ENCODE measurements around the gene DDX56. TPM values are rescaled to one million over a fixed set of nuclear protein-coding genes. Genes with fewer than 3 reads are reported as not detected.
"Not testable (repeated sequence)": the region's sequence is repeated elsewhere in the genome, so short reads cannot be mapped to it uniquely, and the experiment has no call there.

Gene DDX56
- total RNA-seq, 2 experiments from 2014 or later = 97.4 to 102 TPM

GRCh38 chr7:44565795-44566559 lies 7.7 kb downstream of the DDX56 start:
- H3K4me1 Mint-ChIP-seq = no peaks in the 10 kb centered on the region
- H3K27ac Mint-ChIP-seq = peak overlapping the region; percentile 41
- no peak for DNase-seq
- no peak overlapping the region for H3K4me3 Mint-ChIP-seq
- peak; percentile 41 for ATAC-seq
- H3K36me3 Mint-ChIP-seq = peaks cover 39% of the 10 kb centered on the region
- CTCF ChIA-PET = interaction anchor here (0.8 to 3.9 kb wide), 41 partner anchors 8 to 626 kb away, joined by 3 to 37 read pairs (median 4); partner anchors contain the start of genes DDX56, NUDCD3, OGDH and POLD2
- H3K9me3 Mint-ChIP-seq (ENCODE audit: low read depth) = no peaks in the 10 kb centered on the region
- no peaks in the 10 kb centered on the region for H3K27me3 Mint-ChIP-seq

- Mint-ChIP-seq H3K9me3 (ENCODE audit: low read depth) (no peaks in the 10 kb centered on the region), H3K36me3 (peaks cover 34% of the 10 kb centered on the region), H3K27me3 (no peaks in the 10 kb centered on the region), H3K4me1 (no peaks in the 10 kb centered on the region), H3K4me3 (no peak overlapping the region), H3K27ac (peak overlapping the region; percentile 41)
- ATAC-seq (peak; percentile 91), DNase-seq (peak; percentile 73)
- CTCF ChIA-PET = interaction anchor here (0.7 to 3.9 kb wide), 42 partner anchors 9 to 625 kb away, joined by 3 to 37 read pairs (median 4); partner anchors contain the start of genes DDX56, NUDCD3, OGDH and POLD2
Measured at GRCh38 chr7:44565097-44565794, 8.5 kb downstream of the DDX56 start.

- Mint-ChIP-seq H3K27me3 (no peaks in the 10 kb centered on the region), H3K4me1 (no peaks in the 10 kb centered on the region), H3K9me3 (ENCODE audit: low read depth) (no peaks in the 10 kb centered on the region), H3K36me3 (peaks cover 30% of the 10 kb centered on the region), H3K27ac (peak overlapping the region; percentile 30), H3K4me3 (no peak overlapping the region)
- no peak for DNase-seq
- CTCF ChIA-PET = interaction anchor here (0.9 to 3.9 kb wide), 28 partner anchors 8 to 483 kb away, joined by 3 to 37 read pairs (median 4); partner anchors contain the start of genes DDX56, NUDCD3, OGDH and POLD2
- ATAC-seq = no peak
Measured at GRCh38 chr7:44564606-44565005, 9.1 kb downstream of the DDX56 start.

GRCh38 chr7:44563171-44563679 lies 10.5 kb downstream of the DDX56 start:
- DNase-seq = no peak
- no peaks in the 10 kb centered on the region for H3K27me3 Mint-ChIP-seq
- no peaks in the 10 kb centered on the region for H3K9me3 Mint-ChIP-seq (ENCODE audit: low read depth)
- H3K4me1 Mint-ChIP-seq = no peaks in the 10 kb centered on the region
- CTCF ChIA-PET = interaction anchor here (1.5 to 3.9 kb wide), 2 partner anchors 281 to 322 kb away, joined by 3 to 37 read pairs; no protein-coding TSS in a partner anchor
- H3K36me3 Mint-ChIP-seq = peaks cover 18% of the 10 kb centered on the region
- H3K4me3 Mint-ChIP-seq = no peak overlapping the region
- H3K27ac Mint-ChIP-seq = no peak overlapping the region
- no peak for ATAC-seq

GRCh38 chr7:44562622-44562962 lies 11.1 kb downstream of the DDX56 start:
- H3K4me3 Mint-ChIP-seq; ATAC-seq; H3K27me3 Mint-ChIP-seq; H3K4me1 Mint-ChIP-seq; DNase-seq; H3K27ac Mint-ChIP-seq; H3K9me3 Mint-ChIP-seq (ENCODE audit: low read depth): not testable (repeated sequence)
- H3K36me3 Mint-ChIP-seq = peaks cover 14% of the 10 kb centered on the region
- CTCF ChIA-PET = interaction anchor here (1.2 kb wide), 1 partner anchor 87 kb away, joined by 3 read pairs; no protein-coding TSS in a partner anchor

- no peak overlapping the region for H3K27ac Mint-ChIP-seq
- H3K36me3 Mint-ChIP-seq = peaks cover 12% of the 10 kb centered on the region
- ATAC-seq (no peak), DNase-seq (no peak)
- H3K4me1 Mint-ChIP-seq = no peaks in the 10 kb centered on the region
- H3K4me3 Mint-ChIP-seq = no peak overlapping the region
- CTCF ChIA-PET = interaction anchor here (1.2 kb wide), 1 partner anchor 87 kb away, joined by 3 read pairs; no protein-coding TSS in a partner anchor
- H3K9me3 Mint-ChIP-seq (ENCODE audit: low read depth) = no peaks in the 10 kb centered on the region
- H3K27me3 Mint-ChIP-seq = no peaks in the 10 kb centered on the region
Measured at GRCh38 chr7:44561962-44562621, 11.6 kb downstream of the DDX56 start.

- Mint-ChIP-seq H3K36me3 (peaks cover 8% of the 10 kb centered on the region), H3K9me3 (ENCODE audit: low read depth) (no peaks in the 10 kb centered on the region), H3K4me1 (no peaks in the 10 kb centered on the region), H3K27ac (no peak overlapping the region), H3K4me3 (no peak overlapping the region), H3K27me3 (no peaks in the 10 kb centered on the region)
- CTCF ChIA-PET = interaction anchor here (1.0 to 1.2 kb wide), 2 partner anchors 86 to 295 kb away, joined by 3 read pairs; no protein-coding TSS in a partner anchor
- no peak for DNase-seq
- ATAC-seq = no peak
Measured at GRCh38 chr7:44561481-44561880, 12.2 kb downstream of the DDX56 start.

GRCh38 chr7:44559485-44559884 lies 14.2 kb downstream of the DDX56 start:
- H3K36me3 Mint-ChIP-seq = peaks cover under 1% of the 10 kb centered on the region
- no peak overlapping the region for H3K27ac Mint-ChIP-seq
- DNase-seq = no peak
- CTCF ChIA-PET = interaction anchor here (1.2 kb wide), 1 partner anchor 319 kb away, joined by 3 read pairs; no protein-coding TSS in a partner anchor
- no peak for ATAC-seq
- H3K4me1 Mint-ChIP-seq = no peaks in the 10 kb centered on the region
- H3K4me3 Mint-ChIP-seq = no peak overlapping the region
- no peaks in the 10 kb centered on the region for H3K9me3 Mint-ChIP-seq (ENCODE audit: low read depth)
- H3K27me3 Mint-ChIP-seq = peaks cover 4% of the 10 kb centered on the region

GRCh38 chr7:44557485-44557884 lies 16.2 kb downstream of the DDX56 start:
- CTCF ChIA-PET = interaction anchor here (1.7 kb wide), 1 partner anchor 8 kb away, joined by 9 read pairs; no protein-coding TSS in a partner anchor

GRCh38 chr7:44555350-44555749 lies 18.4 kb downstream of the DDX56 start:
- ATAC-seq (no peak), DNase-seq (no peak)
- no peak overlapping the region for H3K27ac Mint-ChIP-seq
- H3K4me3 Mint-ChIP-seq = no peak overlapping the region
- no peaks in the 10 kb centered on the region for H3K9me3 Mint-ChIP-seq (ENCODE audit: low read depth)
- H3K4me1 Mint-ChIP-seq = no peaks in the 10 kb centered on the region
- H3K27me3 Mint-ChIP-seq = peaks cover 10% of the 10 kb centered on the region
- CTCF ChIA-PET = no interaction called here
- H3K36me3 Mint-ChIP-seq = no peaks in the 10 kb centered on the region

More at GRCh38 chr7:44557485-44557884, 16.2 kb downstream of the DDX56 start:
- DNase-seq (no peak), ATAC-seq (no peak)
- Mint-ChIP-seq H3K36me3 (no peaks in the 10 kb centered on the region), H3K27ac (no peak overlapping the region), H3K9me3 (ENCODE audit: low read depth) (no peaks in the 10 kb centered on the region), H3K4me1 (no peaks in the 10 kb centered on the region), H3K27me3 (peaks cover 10% of the 10 kb centered on the region), H3K4me3 (no peak overlapping the region)

- not testable (repeated sequence) for H3K4me3 Mint-ChIP-seq; DNase-seq; H3K36me3 Mint-ChIP-seq; H3K27ac Mint-ChIP-seq; H3K4me1 Mint-ChIP-seq; H3K9me3 Mint-ChIP-seq (ENCODE audit: low read depth); ATAC-seq
- CTCF ChIA-PET = interaction anchor here (1.1 kb wide), 1 partner anchor 13 kb away, joined by 4 read pairs; no protein-coding TSS in a partner anchor
- H3K27me3 Mint-ChIP-seq = peaks cover 32% of the 10 kb centered on the region
Measured at GRCh38 chr7:44552473-44553005, 21.2 kb downstream of the DDX56 start.

GRCh38 chr7:44549457-44549856 lies 24.3 kb downstream of the DDX56 start:
- Mint-ChIP-seq H3K27me3 (peaks cover 36% of the 10 kb centered on the region), H3K4me3 (no peak overlapping the region), H3K4me1 (peaks cover 5% of the 10 kb centered on the region), H3K9me3 (ENCODE audit: low read depth) (no peaks in the 10 kb centered on the region), H3K36me3 (no peaks in the 10 kb centered on the region), H3K27ac (no peak overlapping the region)
- DNase-seq (no peak), ATAC-seq (no peak)
- CTCF ChIA-PET = interaction anchor here (1.4 to 2.2 kb wide), 2 partner anchors 15 to 16 kb away, joined by 5 to 12 read pairs; no protein-coding TSS in a partner anchor
